IPS-11a (cell line): ENCODE data around the gene GALNT9.
"Not testable (repeated sequence)": the region's sequence is repeated elsewhere in the genome, so short reads cannot be mapped to it uniquely, and the experiment has no call there.

ENCODE experiments used
- H3K4me3 ChIP-seq: one replicate; pipeline ENCODE4 v1.5.1; 2013; ENCODE audit warnings: low read depth, low read length, control low read depth

GALNT9 gene

GRCh38 chr12:132202929-132203721 lies 126.3 kb downstream of the GALNT9 start:
- H3K4me3 ChIP-seq = no peak overlapping the region

- no peak overlapping the region for H3K4me3 ChIP-seq
These were observed 127.8 kb downstream of the GALNT9 start for GRCh38 chr12:132201391-132202120.

GRCh38 chr12:132200800-132201199 lies 128.6 kb downstream of the GALNT9 start:
- no peak overlapping the region for H3K4me3 ChIP-seq

GRCh38 chr12:132199526-132200319 lies 129.7 kb downstream of the GALNT9 start:
- H3K4me3 ChIP-seq = no peak overlapping the region

- H3K4me3 ChIP-seq = no peak overlapping the region
These were observed 130.3 kb downstream of the GALNT9 start for GRCh38 chr12:132199101-132199500.

- no peak overlapping the region for H3K4me3 ChIP-seq
These were observed 131.6 kb downstream of the GALNT9 start for GRCh38 chr12:132197581-132198354.

GRCh38 chr12:132196873-132197390 lies 132.5 kb downstream of the GALNT9 start:
- no peak overlapping the region for H3K4me3 ChIP-seq

- H3K4me3 ChIP-seq = no peak overlapping the region
These were observed 133.1 kb downstream of the GALNT9 start for GRCh38 chr12:132196038-132196872.

GRCh38 chr12:132195242-132195641 lies 134.1 kb downstream of the GALNT9 start:
- H3K4me3 ChIP-seq = not testable (repeated sequence)

- H3K4me3 ChIP-seq = no peak overlapping the region
These were observed 134.8 kb downstream of the GALNT9 start for GRCh38 chr12:132194556-132194955.

GRCh38 chr12:132194056-132194455 lies 135.3 kb downstream of the GALNT9 start:
- H3K4me3 ChIP-seq = no peak overlapping the region

- no peak overlapping the region for H3K4me3 ChIP-seq
These were observed 137.5 kb downstream of the GALNT9 start for GRCh38 chr12:132191715-132192553.

GRCh38 chr12:132190834-132191500 lies 138.4 kb downstream of the GALNT9 start:
- H3K4me3 ChIP-seq = no peak overlapping the region

- peak overlapping the region; percentile 31 for H3K4me3 ChIP-seq
These were observed 139.2 kb downstream of the GALNT9 start for GRCh38 chr12:132190012-132190755.

- H3K4me3 ChIP-seq = peak overlapping the region; percentile 41
These were observed 139.9 kb downstream of the GALNT9 start for GRCh38 chr12:132189378-132190011.

GRCh38 chr12:132188916-132189325 lies 140.5 kb downstream of the GALNT9 start:
- peak overlapping the region; percentile 41 for H3K4me3 ChIP-seq

- no peak overlapping the region for H3K4me3 ChIP-seq
These were observed 140.9 kb downstream of the GALNT9 start for GRCh38 chr12:132188451-132188901.
